Parathyroid adenoma (tissue), 2 donors: ENCODE measurements around the gene BCL2L1.
"Not testable (repeated sequence)": the region's sequence is repeated elsewhere in the genome, so short reads cannot be mapped to it uniquely, and the experiment has no call there.

Source experiments
- H2AFZ ChIP-seq: fragments of 300-600 bp; sonication (generic); one replicate; pipeline ENCODE4 v1.7.0; 2017; ENCODE audit warnings: antibody characterized with exemption, mild to moderate bottlenecking
- H3K27ac ChIP-seq: fragments of 300-600 bp; sonication (generic); one replicate; pipeline ENCODE4 v1.7.0; 2017
- H3K27me3 ChIP-seq: fragments of 300-600 bp; sonication (generic); one replicate; pipeline ENCODE4 v1.7.0; 2017; ENCODE audit warnings: low read length; ENCODE audit not compliant: control insufficient read depth, insufficient read depth
- H3K36me3 ChIP-seq: fragments of 300-600 bp; sonication (generic); one replicate; pipeline ENCODE4 v1.7.0; 2017; ENCODE audit warnings: low read length; ENCODE audit not compliant: control insufficient read depth, insufficient read depth
- H3K4me1 ChIP-seq: fragments of 300-600 bp; sonication (generic); one replicate; pipeline ENCODE4 v1.7.0; 2017; ENCODE audit warnings: control low read depth
- H3K4me2 ChIP-seq: fragments of 300-600 bp; sonication (generic); one replicate; pipeline ENCODE4 v1.7.0; 2017; ENCODE audit warnings: low read length
- H3K4me3 ChIP-seq: fragments of 300-600 bp; sonication (generic); one replicate; pipeline ENCODE4 v1.7.0; 2017; ENCODE audit warnings: low read depth, low read length
- H3K79me2 ChIP-seq: fragments of 300-600 bp; sonication (generic); one replicate; pipeline ENCODE4 v1.7.0; 2017; ENCODE audit warnings: control low read depth
- H3K9ac ChIP-seq: fragments of 300-600 bp; sonication (generic); one replicate; pipeline ENCODE4 v1.7.0; 2017; ENCODE audit warnings: mild to moderate bottlenecking
- H3K9me3 ChIP-seq: fragments of 300-600 bp; sonication (generic); one replicate; pipeline ENCODE4 v1.7.0; 2017; ENCODE audit warnings: low read length; ENCODE audit not compliant: control insufficient read depth
- TF ChIP-seq, protein P1 (sequence below): fragments of 300-600 bp; sonication (generic); IDR thresholded peaks from one replicate; pipeline ENCODE4 v1.7.0; 2017; ENCODE audit warnings: antibody characterized with exemption, mild to moderate bottlenecking
- donor health status: primary hyperparathyroidism.

Gene BCL2L1

DNA sequence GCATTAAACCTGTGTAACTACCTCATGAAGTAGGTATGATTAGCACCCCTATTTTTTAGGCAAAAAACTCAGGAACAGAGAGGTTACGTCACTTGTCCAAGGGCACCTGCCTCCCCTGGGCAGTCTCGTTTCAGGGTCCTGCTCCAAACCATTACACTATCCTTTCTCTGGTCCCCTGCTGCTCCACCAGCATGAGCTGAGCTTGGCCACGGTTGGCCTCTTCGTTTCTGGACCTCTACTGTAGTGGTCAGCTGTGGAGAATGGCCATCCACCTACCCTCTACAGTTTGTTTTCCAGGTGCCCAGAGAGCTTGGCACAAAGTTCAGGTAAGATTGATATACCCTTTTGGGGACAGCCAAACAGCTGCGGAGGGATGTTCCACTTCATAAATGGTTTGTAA lies 68.1 kb downstream of the BCL2L1 start:
- H3K9ac ChIP-seq, result no peak overlapping the region
- H3K27me3 ChIP-seq, result no peaks in the 10 kb centered on the region
- H3K4me1 ChIP-seq, result no peaks in the 10 kb centered on the region
- H3K4me2 ChIP-seq, result no peak overlapping the region
- no peak overlapping the region for H3K4me3 ChIP-seq
- H3K79me2 ChIP-seq, result no peaks in the 10 kb centered on the region
- no peaks in the 10 kb centered on the region for H3K36me3 ChIP-seq
- TF ChIP-seq, protein P1, sequence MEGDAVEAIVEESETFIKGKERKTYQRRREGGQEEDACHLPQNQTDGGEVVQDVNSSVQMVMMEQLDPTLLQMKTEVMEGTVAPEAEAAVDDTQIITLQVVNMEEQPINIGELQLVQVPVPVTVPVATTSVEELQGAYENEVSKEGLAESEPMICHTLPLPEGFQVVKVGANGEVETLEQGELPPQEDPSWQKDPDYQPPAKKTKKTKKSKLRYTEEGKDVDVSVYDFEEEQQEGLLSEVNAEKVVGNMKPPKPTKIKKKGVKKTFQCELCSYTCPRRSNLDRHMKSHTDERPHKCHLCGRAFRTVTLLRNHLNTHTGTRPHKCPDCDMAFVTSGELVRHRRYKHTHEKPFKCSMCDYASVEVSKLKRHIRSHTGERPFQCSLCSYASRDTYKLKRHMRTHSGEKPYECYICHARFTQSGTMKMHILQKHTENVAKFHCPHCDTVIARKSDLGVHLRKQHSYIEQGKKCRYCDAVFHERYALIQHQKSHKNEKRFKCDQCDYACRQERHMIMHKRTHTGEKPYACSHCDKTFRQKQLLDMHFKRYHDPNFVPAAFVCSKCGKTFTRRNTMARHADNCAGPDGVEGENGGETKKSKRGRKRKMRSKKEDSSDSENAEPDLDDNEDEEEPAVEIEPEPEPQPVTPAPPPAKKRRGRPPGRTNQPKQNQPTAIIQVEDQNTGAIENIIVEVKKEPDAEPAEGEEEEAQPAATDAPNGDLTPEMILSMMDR, result no peak
- no peak overlapping the region for H3K27ac ChIP-seq
- H2AFZ ChIP-seq, result no peak overlapping the region
- no peaks in the 10 kb centered on the region for H3K9me3 ChIP-seq

DNA sequence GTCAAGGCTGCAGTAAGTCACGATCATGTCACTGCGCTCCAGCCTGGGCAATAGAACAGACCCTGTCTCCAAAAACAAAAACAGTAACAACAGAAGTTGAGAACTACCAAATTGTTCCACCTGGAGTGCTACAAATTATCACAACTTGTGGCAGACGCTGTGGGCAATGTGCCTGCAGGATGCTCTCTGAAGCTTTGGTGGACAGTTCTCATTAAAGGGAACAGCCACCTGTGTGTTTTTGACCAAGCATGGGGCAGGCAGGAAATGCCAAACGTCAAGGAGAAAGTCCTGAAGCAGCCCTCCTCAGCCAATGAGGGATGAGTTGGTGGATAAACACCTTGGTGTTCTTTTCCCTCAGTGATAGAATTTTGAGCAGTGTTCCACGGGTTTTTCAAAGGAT lies 69.1 kb downstream of the BCL2L1 start:
- no peak overlapping the region for H3K4me3 ChIP-seq
- no peak overlapping the region for H3K9ac ChIP-seq
- no peak overlapping the region for H3K27ac ChIP-seq
- no peaks in the 10 kb centered on the region for H3K79me2 ChIP-seq
- TF ChIP-seq, protein P1, result no peak
- H3K9me3 ChIP-seq, result no peaks in the 10 kb centered on the region
- no peak overlapping the region for H2AFZ ChIP-seq
- H3K36me3 ChIP-seq, result no peaks in the 10 kb centered on the region
- no peak overlapping the region for H3K4me2 ChIP-seq
- no peaks in the 10 kb centered on the region for H3K27me3 ChIP-seq
- no peaks in the 10 kb centered on the region for H3K4me1 ChIP-seq

DNA sequence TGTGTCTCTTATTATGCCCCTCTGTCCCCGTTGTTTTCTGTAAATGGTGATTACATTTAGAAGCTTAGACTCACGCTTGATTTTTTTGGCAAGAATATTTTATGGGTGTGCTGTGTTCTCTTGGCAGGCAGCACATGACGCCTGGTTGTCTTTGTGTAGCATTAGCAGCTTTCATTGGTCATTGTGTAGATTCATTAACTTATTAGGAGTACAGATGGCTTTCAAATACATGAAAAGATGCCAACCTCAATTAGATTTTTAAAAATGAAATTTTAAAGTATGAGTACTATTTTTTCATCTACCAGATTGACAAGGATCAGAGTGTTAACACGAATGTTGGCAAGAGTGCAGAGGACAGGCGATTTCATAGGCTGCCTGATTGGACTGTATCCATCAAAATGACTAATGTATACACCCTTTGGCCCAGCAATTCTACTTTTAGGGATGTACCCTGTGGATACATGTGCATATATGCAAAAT lies 69.7 kb downstream of the BCL2L1 start:
- TF ChIP-seq, protein P1, result no peak
- no peaks in the 10 kb centered on the region for H3K79me2 ChIP-seq

DNA sequence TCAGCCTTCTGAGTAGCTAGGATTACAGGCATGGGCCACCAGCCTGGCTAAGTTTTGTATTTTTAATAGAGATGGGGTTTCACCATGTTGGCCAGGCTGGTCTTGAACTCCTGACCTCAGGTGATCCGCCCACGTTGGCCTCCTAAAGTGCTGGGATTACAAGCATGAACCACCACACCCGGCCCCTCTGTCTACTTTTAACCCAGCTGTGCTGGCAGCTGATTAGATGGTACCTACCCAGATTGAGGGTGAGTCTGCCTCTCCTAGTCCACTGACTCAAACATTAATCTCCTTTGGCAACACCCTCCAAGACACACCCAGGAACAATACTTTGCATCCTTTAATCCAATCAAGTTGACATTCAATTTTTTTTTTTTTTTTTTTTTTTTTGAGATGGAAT lies 74.6 kb downstream of the BCL2L1 start:
- not testable (repeated sequence) for H3K9ac ChIP-seq, H3K9me3 ChIP-seq, H3K36me3 ChIP-seq, H2AFZ ChIP-seq, H3K27me3 ChIP-seq, H3K4me3 ChIP-seq, H3K4me2 ChIP-seq, H3K4me1 ChIP-seq, H3K79me2 ChIP-seq, H3K27ac ChIP-seq

More for the DNA sequence above, 69.7 kb downstream of the BCL2L1 start:
- Histone ChIP-seq H3K27me3 (no peaks in the 10 kb centered on the region), H3K4me3 (no peak overlapping the region), H3K27ac (no peak overlapping the region), H3K4me1 (no peaks in the 10 kb centered on the region), H3K9me3 (no peaks in the 10 kb centered on the region), H3K36me3 (no peaks in the 10 kb centered on the region), H2AFZ (no peak overlapping the region), H3K9ac (no peak overlapping the region), H3K4me2 (no peak overlapping the region)

DNA sequence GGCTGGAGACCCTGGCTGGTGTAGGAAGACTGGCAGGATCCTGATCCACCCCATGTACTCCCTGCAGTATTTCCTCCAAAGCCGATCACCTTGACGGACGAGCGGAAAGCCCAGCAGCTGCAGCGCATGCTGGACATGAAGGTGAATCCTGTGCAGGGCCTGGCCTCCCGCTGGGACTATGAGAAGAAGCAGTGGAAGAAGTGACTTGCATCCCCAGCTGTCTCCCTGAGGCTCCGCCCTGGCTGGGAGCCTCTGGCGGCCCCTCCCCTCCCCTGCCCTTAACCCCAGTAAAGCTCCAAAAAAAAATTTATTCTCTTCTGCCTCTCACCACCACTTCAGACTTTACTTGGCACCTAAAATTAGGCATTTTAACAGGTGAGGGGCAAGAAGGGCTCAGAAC lies 78.0 kb downstream of the BCL2L1 start:
- Histone ChIP-seq H3K9ac (no peak overlapping the region), H2AFZ (no peak overlapping the region), H3K27ac (no peak overlapping the region), H3K4me1 (no peaks in the 10 kb centered on the region), H3K4me2 (no peak overlapping the region), H3K36me3 (no peaks in the 10 kb centered on the region), H3K9me3 (no peaks in the 10 kb centered on the region), H3K27me3 (no peaks in the 10 kb centered on the region), H3K79me2 (no peaks in the 10 kb centered on the region), H3K4me3 (no peak overlapping the region)
- TF ChIP-seq, protein P1, result no peak
